ENCODE data around the gene FXYD3. TPM values are rescaled to one million over a fixed set of nuclear protein-coding genes. Genes with fewer than 3 reads are reported as not detected.

The FXYD3 gene
- polyA plus RNA-seq, 1 of the 3 experiments (the other 2 are of a cell fraction) = not detected

DNA sequence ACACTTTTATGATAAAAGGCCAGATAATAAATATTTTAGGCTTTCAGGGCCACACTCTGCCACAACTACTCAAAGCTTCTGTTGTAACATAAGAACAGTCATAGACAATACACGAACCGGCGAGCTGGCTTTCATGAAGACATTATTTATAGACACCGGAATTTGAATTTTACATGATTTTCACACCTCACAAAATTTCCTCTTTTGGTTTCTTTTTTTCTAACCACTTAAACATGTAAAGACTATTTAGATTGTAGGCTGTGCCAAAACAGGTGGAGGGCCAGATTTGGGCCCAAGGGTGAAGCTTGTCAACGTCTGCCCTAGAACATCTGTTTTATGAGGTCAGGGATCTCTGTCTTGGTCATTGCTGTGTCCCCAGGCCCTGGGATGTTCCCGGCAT, 29.7 kb upstream of the FXYD3 start:
- ChIA-PET POLR2A (no interaction called here), CTCF (interaction anchor here (0.7 to 3.1 kb wide), 5 partner anchors 19 to 267 kb away, joined by 3 to 30 read pairs (median 8); partner anchors contain the start of gene FXYD3)
- no peak overlapping the region for H2AFZ ChIP-seq (ENCODE audit: low read depth)
- H3K9ac ChIP-seq = no peak overlapping the region
- H3K79me2 ChIP-seq (ENCODE audit: insufficient read depth) = no peaks in the 10 kb centered on the region
- H4K20me1 ChIP-seq (ENCODE audit: insufficient read depth) = no peaks in the 10 kb centered on the region
- DNase-seq = no peak
- no peaks in the 10 kb centered on the region for H3K27me3 ChIP-seq (ENCODE audit: insufficient read depth)
- TF ChIP-seq TCF12 (IDR thresholded peaks at IDR 0.05) = no peak
- TF ChIP-seq CTCF (IDR thresholded peaks at IDR 0.05) = no peak
- no peak for TF ChIP-seq GATA2 (CRISPR knock-in tag; IDR thresholded peaks at IDR 0.05)
- no peak for TF ChIP-seq TAF1 (IDR thresholded peaks at IDR 0.05; ENCODE audit: borderline replicate concordance, low read depth, low read length)
- no peak for TF ChIP-seq RCOR1 (IDR thresholded peaks at IDR 0.05; ENCODE audit: low read length)
- TF ChIP-seq FOSL2 (IDR thresholded peaks at IDR 0.05; ENCODE audit: borderline replicate concordance, low read depth) = no peak
- TF ChIP-seq CHD2 (IDR thresholded peaks at IDR 0.05; ENCODE audit: low read length, partially characterized antibody) = no peak
- no peak for TF ChIP-seq TEAD4 (IDR thresholded peaks at IDR 0.05; ENCODE audit: borderline replicate concordance, insufficient read depth)
- no peak for TF ChIP-seq GABPA (IDR thresholded peaks at IDR 0.05; ENCODE audit: low read depth)
- TF ChIP-seq USF1 (IDR thresholded peaks at IDR 0.05; ENCODE audit: borderline replicate concordance, low read depth) = no peak
- no peak for TF ChIP-seq JUND (IDR thresholded peaks at IDR 0.05)
- no peak for TF ChIP-seq RFX5 (IDR thresholded peaks at IDR 0.05; ENCODE audit: low read length)
- no peak for TF ChIP-seq EP300 (IDR thresholded peaks at IDR 0.05; ENCODE audit: borderline replicate concordance in 1 of 2, low read depth in 1 of 2, low read length in 1 of 2)
- TF ChIP-seq SIN3A (IDR thresholded peaks at IDR 0.05; ENCODE audit: borderline replicate concordance, low read depth, low read length) = no peak
- TF ChIP-seq, protein P1, sequence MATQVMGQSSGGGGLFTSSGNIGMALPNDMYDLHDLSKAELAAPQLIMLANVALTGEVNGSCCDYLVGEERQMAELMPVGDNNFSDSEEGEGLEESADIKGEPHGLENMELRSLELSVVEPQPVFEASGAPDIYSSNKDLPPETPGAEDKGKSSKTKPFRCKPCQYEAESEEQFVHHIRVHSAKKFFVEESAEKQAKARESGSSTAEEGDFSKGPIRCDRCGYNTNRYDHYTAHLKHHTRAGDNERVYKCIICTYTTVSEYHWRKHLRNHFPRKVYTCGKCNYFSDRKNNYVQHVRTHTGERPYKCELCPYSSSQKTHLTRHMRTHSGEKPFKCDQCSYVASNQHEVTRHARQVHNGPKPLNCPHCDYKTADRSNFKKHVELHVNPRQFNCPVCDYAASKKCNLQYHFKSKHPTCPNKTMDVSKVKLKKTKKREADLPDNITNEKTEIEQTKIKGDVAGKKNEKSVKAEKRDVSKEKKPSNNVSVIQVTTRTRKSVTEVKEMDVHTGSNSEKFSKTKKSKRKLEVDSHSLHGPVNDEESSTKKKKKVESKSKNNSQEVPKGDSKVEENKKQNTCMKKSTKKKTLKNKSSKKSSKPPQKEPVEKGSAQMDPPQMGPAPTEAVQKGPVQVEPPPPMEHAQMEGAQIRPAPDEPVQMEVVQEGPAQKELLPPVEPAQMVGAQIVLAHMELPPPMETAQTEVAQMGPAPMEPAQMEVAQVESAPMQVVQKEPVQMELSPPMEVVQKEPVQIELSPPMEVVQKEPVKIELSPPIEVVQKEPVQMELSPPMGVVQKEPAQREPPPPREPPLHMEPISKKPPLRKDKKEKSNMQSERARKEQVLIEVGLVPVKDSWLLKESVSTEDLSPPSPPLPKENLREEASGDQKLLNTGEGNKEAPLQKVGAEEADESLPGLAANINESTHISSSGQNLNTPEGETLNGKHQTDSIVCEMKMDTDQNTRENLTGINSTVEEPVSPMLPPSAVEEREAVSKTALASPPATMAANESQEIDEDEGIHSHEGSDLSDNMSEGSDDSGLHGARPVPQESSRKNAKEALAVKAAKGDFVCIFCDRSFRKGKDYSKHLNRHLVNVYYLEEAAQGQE (IDR thresholded peaks at IDR 0.05; ENCODE audit: low read depth, low read length) = no peak
- no peaks in the 10 kb centered on the region for H3K36me3 ChIP-seq (replicated peaks in 1 of 2; ENCODE audit: control insufficient read depth in 1 of 2, insufficient read depth in 2 of 2, low read length in 1 of 2)
- no peaks in the 10 kb centered on the region for H3K9me3 ChIP-seq
- no peak overlapping the region for H3K4me3 ChIP-seq (ENCODE audit: low read depth in 2 of 2, low read length in 1 of 2)
- H3K4me1 ChIP-seq (ENCODE audit: control insufficient read depth in 1 of 2, insufficient read depth in 2 of 2, low read depth in 1 of 2, low read length in 1 of 2) = peaks cover 3 to 10% of the 10 kb centered on the region in 2 experiments; a peak in 2 of 4 replicates
- 72% methylated on average over 6 of the region's 6 CpGs for WGBS (ENCODE audit: low lambda C conversion rate)
- no peaks in the 10 kb centered on the region for H3F3A ChIP-seq (replicated peaks; ENCODE audit: insufficient read depth)
- no peak overlapping the region for H3K27ac ChIP-seq (ENCODE audit: low read depth in 2 of 2, low read length in 1 of 2)
- H3K4me2 ChIP-seq = no peak overlapping the region
- H3K9me2 ChIP-seq = no peaks in the 10 kb centered on the region

All from SK-N-SH (cell line).